SK-N-SH treated with all-trans-retinoic acid at 6 μM for 48 hours (cell line): ENCODE results near the gene ADGRF5.

Experiments used
- ATAC-seq: fragments of 200-7000 bp; cut with Tn5 transposase; 3 replicates; pipeline ENCODE4 v1.9.1; 2020; ENCODE audit warnings: mild to moderate bottlenecking, moderate library complexity
- CREB5 ChIP-seq: fragments of 250-450 bp; sonication (Bioruptor Pico); IDR thresholded peaks from 2 replicates; pipeline ENCODE4 v1.5.1; 2020; ENCODE audit warnings: low read depth, mild to moderate bottlenecking, moderate library complexity
- CSDC2 ChIP-seq: fragments of 250-450 bp; sonication (Bioruptor Pico); IDR thresholded peaks from 2 replicates; pipeline ENCODE4 v1.5.0; 2020; ENCODE audit warnings: mild to moderate bottlenecking, moderate library complexity
- GLIS3 ChIP-seq: fragments of 250-450 bp; sonication (Bioruptor Pico); IDR thresholded peaks from 2 replicates; pipeline ENCODE4 v1.5.0; 2020; ENCODE audit warnings: mild to moderate bottlenecking, moderate library complexity
- ISL1 ChIP-seq: fragments of 250-450 bp; sonication (Bioruptor Pico); IDR thresholded peaks from 2 replicates; pipeline ENCODE4 v2.1.2; 2022; ENCODE audit warnings: mild to moderate bottlenecking, moderate library complexity
- OSR1 ChIP-seq: fragments of 250-450 bp; sonication (Bioruptor Pico); IDR thresholded peaks from 2 replicates; pipeline ENCODE4 v1.8.0; 2022; ENCODE audit warnings: moderate library complexity, mild to moderate bottlenecking, inconsistent platforms
- PATZ1 ChIP-seq: fragments of 250-450 bp; sonication (Bioruptor Pico); IDR thresholded peaks from 2 replicates; pipeline ENCODE4 v1.8.0; 2020; ENCODE audit warnings: mild to moderate bottlenecking, moderate library complexity, borderline replicate concordance
- PPARA ChIP-seq: fragments of 250-450 bp; sonication (Bioruptor Pico); IDR thresholded peaks from 2 replicates; pipeline ENCODE4 v1.5.0; 2020; ENCODE audit warnings: mild to moderate bottlenecking, borderline replicate concordance
- RARB ChIP-seq: fragments of 250-450 bp; sonication (Bioruptor Pico); IDR thresholded peaks from 2 replicates; pipeline ENCODE4 v1.8.0; 2021; ENCODE audit warnings: mild to moderate bottlenecking, moderate library complexity
- SNAI2 ChIP-seq: fragments of 250-450 bp; sonication (Bioruptor Pico); IDR thresholded peaks from 2 replicates; pipeline ENCODE4 v1.5.0; 2020; ENCODE audit warnings: mild to moderate bottlenecking, moderate library complexity
- TOX ChIP-seq: fragments of 250-450 bp; sonication (Bioruptor Pico); IDR thresholded peaks from 2 replicates; pipeline ENCODE4 v1.8.0; 2021; ENCODE audit warnings: mild to moderate bottlenecking, moderate library complexity, borderline replicate concordance
- TSHZ2 ChIP-seq: fragments of 250-450 bp; sonication (Bioruptor Pico); IDR thresholded peaks from 2 replicates; pipeline ENCODE4 v1.5.0; 2020; ENCODE audit warnings: mild to moderate bottlenecking, moderate library complexity
- ZC3H10 ChIP-seq: fragments of 250-450 bp; sonication (Bioruptor Pico); IDR thresholded peaks from 2 replicates; pipeline ENCODE4 v1.5.1; 2021; ENCODE audit warnings: mild to moderate bottlenecking, moderate library complexity
- ZFP3 ChIP-seq: fragments of 250-450 bp; sonication (Bioruptor Pico); IDR thresholded peaks from 2 replicates; pipeline ENCODE4 v1.5.0; 2020; ENCODE audit warnings: mild to moderate bottlenecking, moderate library complexity
- ZFP30 ChIP-seq: fragments of 450-650 bp; formaldehyde crosslinking; IDR thresholded peaks from 2 replicates; pipeline ENCODE4 v1.5.0; 2022; ENCODE audit warnings: mild to moderate bottlenecking, moderate library complexity
- ZNF565 ChIP-seq: fragments of 450-650 bp; formaldehyde crosslinking; conservative IDR thresholded peaks from 2 replicates; pipeline ENCODE4 v1.5.0; 2020; ENCODE audit warnings: low read depth, mild to moderate bottlenecking, moderate library complexity
- ZNF70 ChIP-seq: fragments of 450-650 bp; formaldehyde crosslinking; IDR thresholded peaks from 2 replicates; pipeline ENCODE4 v1.5.0; 2020; ENCODE audit warnings: mild to moderate bottlenecking, moderate library complexity
- ZNF8 ChIP-seq: fragments of 450-650 bp; formaldehyde crosslinking; IDR thresholded peaks from 2 replicates; pipeline ENCODE4 v1.5.0; 2020; ENCODE audit warnings: mild to moderate bottlenecking, moderate library complexity

Gene ADGRF5

GRCh38 chr6:46894433-46894832, 27.3 kb downstream of the ADGRF5 start:
- TF ChIP-seq PPARA (CRISPR knock-in tag) (no peak), CREB5 (no peak), RARB (CRISPR knock-in tag) (no peak), TOX (CRISPR knock-in tag) (no peak), ZNF565 (no peak), ZNF8 (CRISPR knock-in tag) (no peak), PATZ1 (CRISPR knock-in tag) (no peak), GLIS3 (CRISPR knock-in tag) (no peak)

GRCh38 chr6:46893648-46894047, 28.1 kb downstream of the ADGRF5 start:
- no peak for ATAC-seq
- TF ChIP-seq ZFP30: no peak
- no peak for TF ChIP-seq TOX (CRISPR knock-in tag)
- TF ChIP-seq OSR1 (CRISPR knock-in tag): no peak

More at GRCh38 chr6:46894433-46894832, 27.3 kb downstream of the ADGRF5 start:
- no peak for ATAC-seq

GRCh38 chr6:46891252-46891795, 30.4 kb downstream of the ADGRF5 start:
- no peak for ATAC-seq
- no peak for TF ChIP-seq ZNF70 (CRISPR knock-in tag)
- TF ChIP-seq CSDC2: no peak
- no peak for TF ChIP-seq ISL1
- TF ChIP-seq CREB5: no peak
- no peak for TF ChIP-seq OSR1 (CRISPR knock-in tag)
- TF ChIP-seq ZFP3 (CRISPR knock-in tag): no peak
- TF ChIP-seq GLIS3 (CRISPR knock-in tag): no peak
- TF ChIP-seq TSHZ2 (CRISPR knock-in tag): no peak

GRCh38 chr6:46888578-46888977, 33.2 kb downstream of the ADGRF5 start:
- TF ChIP-seq PPARA (CRISPR knock-in tag): no peak
- TF ChIP-seq TSHZ2 (CRISPR knock-in tag): no peak
- no peak for TF ChIP-seq CREB5
- no peak for TF ChIP-seq ZC3H10 (CRISPR knock-in tag)
- TF ChIP-seq TOX (CRISPR knock-in tag): no peak
- TF ChIP-seq ZFP3 (CRISPR knock-in tag): no peak
- TF ChIP-seq ZNF565: no peak
- no peak for TF ChIP-seq SNAI2
- no peak for TF ChIP-seq RARB (CRISPR knock-in tag)
- ATAC-seq: no peak
